ENCODE results near the gene HSD17B3.

DNA sequence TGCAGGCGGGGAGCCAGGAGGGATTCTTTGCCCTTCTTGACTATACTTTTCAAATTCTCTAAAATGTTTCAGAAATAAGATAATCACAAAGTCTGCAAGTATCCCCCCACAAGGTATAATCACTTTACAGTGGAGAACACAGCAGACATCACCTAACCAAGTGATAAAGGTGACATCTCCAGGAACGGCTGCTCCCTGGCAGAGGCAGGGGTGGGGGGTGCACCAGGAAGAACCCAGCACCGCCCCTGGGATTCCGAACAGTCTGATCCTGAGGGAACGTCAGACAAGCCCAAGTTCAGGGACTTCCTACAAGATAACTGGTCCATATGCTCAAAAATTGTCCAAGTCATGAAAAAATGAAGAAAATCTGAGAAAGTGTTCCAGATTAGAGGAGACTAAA, 85.4 kb downstream of the HSD17B3 start:
- TF ChIP-seq, protein P1, sequence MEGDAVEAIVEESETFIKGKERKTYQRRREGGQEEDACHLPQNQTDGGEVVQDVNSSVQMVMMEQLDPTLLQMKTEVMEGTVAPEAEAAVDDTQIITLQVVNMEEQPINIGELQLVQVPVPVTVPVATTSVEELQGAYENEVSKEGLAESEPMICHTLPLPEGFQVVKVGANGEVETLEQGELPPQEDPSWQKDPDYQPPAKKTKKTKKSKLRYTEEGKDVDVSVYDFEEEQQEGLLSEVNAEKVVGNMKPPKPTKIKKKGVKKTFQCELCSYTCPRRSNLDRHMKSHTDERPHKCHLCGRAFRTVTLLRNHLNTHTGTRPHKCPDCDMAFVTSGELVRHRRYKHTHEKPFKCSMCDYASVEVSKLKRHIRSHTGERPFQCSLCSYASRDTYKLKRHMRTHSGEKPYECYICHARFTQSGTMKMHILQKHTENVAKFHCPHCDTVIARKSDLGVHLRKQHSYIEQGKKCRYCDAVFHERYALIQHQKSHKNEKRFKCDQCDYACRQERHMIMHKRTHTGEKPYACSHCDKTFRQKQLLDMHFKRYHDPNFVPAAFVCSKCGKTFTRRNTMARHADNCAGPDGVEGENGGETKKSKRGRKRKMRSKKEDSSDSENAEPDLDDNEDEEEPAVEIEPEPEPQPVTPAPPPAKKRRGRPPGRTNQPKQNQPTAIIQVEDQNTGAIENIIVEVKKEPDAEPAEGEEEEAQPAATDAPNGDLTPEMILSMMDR (optimal IDR thresholded peaks at IDR 0.05 in 1 of 3, IDR thresholded peaks at IDR 0.05 in 1 of 3, conservative IDR thresholded peaks at IDR 0.05 in 1 of 3; ENCODE audit: extremely low read depth in 1 of 3, insufficient read depth in 2 of 3, low read length in 3 of 3) = no peak
- no peak for TF ChIP-seq EZH2 (IDR thresholded peaks at IDR 0.05; ENCODE audit: low read length)
